Measurements from ENCODE around the gene NINJ2. TPM values are rescaled to one million over a fixed set of nuclear protein-coding genes. Genes with fewer than 3 reads are reported as not detected.
A peak's percentile ranks its signal among the peaks of the same experiment; 100 is the strongest.

The NINJ2 gene
- total RNA-seq, 2 experiments from 2014 or later, result 1.1 to 3.4 TPM

DNA sequence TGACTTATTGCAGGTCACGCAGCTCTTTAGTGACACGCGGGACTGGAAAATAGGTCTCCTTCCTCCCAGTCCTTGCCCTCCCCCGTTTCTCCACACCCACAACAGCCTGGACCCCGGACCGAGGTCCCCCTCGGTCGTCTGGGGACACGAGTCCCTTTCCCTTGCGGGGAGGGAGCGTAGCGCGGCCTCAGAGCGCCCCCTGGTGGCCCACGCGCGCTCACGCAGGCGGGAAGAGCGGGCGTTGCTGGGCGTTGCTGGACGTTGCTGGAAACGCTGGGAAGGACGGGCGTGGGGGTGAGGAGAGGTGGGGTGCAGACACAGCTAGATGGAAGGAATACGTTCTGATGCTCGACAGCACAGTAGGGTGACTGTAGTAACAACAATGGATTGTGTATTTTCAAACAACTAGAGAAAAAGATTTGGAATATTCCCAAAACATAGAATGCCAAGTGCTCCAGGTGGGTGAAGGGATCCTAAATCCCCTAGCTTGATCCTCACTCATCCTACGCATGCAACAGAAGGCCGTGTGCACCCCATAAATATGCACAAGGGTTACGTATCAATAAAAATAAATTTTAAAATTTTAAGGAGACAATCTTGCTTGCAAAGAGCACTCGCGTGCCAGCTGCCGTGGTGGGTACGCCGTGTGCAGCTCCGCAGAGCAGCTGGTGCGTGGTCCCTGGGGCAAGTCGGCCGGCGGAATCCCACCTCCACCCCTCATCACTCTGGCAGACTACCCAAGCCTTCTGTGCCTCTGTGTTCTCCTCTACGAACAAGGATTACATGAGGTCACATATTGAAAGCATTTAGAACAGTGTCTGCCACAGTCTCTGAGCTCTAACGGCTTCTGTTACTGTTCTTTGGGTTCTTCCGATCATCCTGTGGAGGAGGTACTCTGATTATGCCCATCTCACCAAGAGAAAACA lies 116.1 kb downstream of the NINJ2 start:
- intact Hi-C loops (cut with DNase I, micrococcal nuclease), result loop anchor here (1.0 to 2.0 kb wide), 4 partner anchors 88 to 106 kb away; partner anchors contain the start of gene B4GALNT3 (in 1 of the 2)
- Mint-ChIP-seq H3K36me3 (ENCODE audit: low read depth) (no peaks in the 10 kb centered on the region), H3K9me3 (no peaks in the 10 kb centered on the region), H3K27ac (no peak overlapping the region), H3K27me3 (peaks cover 12% of the 10 kb centered on the region), H3K4me1 (ENCODE audit: low read depth) (peaks cover 47% of the 10 kb centered on the region), H3K4me3 (no peak overlapping the region)
- Histone ChIP-seq H3K9me3 (ENCODE audit: control insufficient read depth in 1 of 2, insufficient read depth in 1 of 2, low read length in 2 of 2) (no peaks in the 10 kb centered on the region), H3K36me3 (ENCODE audit: insufficient read depth, low read length) (no peaks in the 10 kb centered on the region), H3K4me3 (ENCODE audit: low read length) (no peak overlapping the region), H3K27me3 (ENCODE audit: control insufficient read depth in 1 of 2, insufficient read depth in 2 of 2, low read length in 2 of 2) (peaks cover 4 to 8% of the 10 kb centered on the region in 2 experiments), H3K4me1 (ENCODE audit: insufficient read depth, low read length) (peaks cover 30% of the 10 kb centered on the region), H3K27ac (ENCODE audit: low read depth in 1 of 2, low read length in 2 of 2) (no peak overlapping the region)
- TF ChIP-seq, protein P1, sequence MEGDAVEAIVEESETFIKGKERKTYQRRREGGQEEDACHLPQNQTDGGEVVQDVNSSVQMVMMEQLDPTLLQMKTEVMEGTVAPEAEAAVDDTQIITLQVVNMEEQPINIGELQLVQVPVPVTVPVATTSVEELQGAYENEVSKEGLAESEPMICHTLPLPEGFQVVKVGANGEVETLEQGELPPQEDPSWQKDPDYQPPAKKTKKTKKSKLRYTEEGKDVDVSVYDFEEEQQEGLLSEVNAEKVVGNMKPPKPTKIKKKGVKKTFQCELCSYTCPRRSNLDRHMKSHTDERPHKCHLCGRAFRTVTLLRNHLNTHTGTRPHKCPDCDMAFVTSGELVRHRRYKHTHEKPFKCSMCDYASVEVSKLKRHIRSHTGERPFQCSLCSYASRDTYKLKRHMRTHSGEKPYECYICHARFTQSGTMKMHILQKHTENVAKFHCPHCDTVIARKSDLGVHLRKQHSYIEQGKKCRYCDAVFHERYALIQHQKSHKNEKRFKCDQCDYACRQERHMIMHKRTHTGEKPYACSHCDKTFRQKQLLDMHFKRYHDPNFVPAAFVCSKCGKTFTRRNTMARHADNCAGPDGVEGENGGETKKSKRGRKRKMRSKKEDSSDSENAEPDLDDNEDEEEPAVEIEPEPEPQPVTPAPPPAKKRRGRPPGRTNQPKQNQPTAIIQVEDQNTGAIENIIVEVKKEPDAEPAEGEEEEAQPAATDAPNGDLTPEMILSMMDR (IDR thresholded peaks at IDR 0.05), result peak; percentile 98
- ChIA-PET POLR2A (interaction anchor here (0.6 to 0.7 kb wide), 2 partner anchors 120 to 408 kb away, joined by 3 read pairs; no protein-coding TSS in a partner anchor), CTCF (interaction anchor here (0.7 to 3.0 kb wide), 5 partner anchors 29 to 274 kb away, joined by 3 to 16 read pairs (median 4); no protein-coding TSS in a partner anchor)
- peak; percentile 39 to 84 (median 64) for DNase-seq
- peak; percentile 80 for ATAC-seq (ENCODE audit: poor library complexity)

DNA sequence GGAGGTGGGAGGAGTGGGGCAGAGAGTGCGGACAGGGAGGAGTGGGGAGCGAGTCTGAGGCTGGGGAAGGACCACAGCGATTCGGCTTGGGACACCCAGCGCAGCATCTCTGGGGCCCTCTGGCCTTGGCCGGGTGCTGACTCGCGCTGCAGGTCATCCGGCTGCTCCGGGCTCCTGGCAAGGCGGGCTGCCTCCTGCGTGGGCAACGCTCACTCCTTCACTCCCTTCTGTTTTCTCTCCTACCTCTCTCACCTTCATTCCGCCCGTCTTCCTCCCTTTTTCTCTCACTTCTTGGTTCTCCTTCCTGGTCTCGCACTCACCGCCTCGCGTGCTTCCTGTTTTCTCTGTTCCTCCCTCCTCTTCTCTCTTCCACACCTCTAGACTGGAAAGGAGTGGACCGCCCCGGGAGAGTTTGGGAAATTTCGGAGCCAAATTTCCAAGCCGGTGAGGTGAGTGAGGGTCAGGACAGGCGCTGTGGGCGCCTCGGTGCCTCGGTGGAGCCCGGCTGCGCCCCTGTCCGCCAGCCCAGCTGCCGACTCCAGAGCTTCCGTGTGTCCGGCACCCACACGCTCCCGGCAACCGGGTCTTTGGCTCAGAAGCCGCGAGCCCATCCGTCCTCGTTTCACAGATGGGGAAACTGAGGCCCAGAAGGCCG lies 116.9 kb downstream of the NINJ2 start:
- Mint-ChIP-seq H3K36me3 (ENCODE audit: low read depth) (no peaks in the 10 kb centered on the region), H3K27ac (no peak overlapping the region), H3K4me3 (no peak overlapping the region), H3K27me3 (peaks cover 12% of the 10 kb centered on the region), H3K4me1 (ENCODE audit: low read depth) (peaks cover 42% of the 10 kb centered on the region), H3K9me3 (no peaks in the 10 kb centered on the region)
- ChIA-PET POLR2A (interaction anchor here (0.6 kb wide), 1 partner anchor 409 kb away, joined by 3 read pairs; no protein-coding TSS in a partner anchor), CTCF (interaction anchor here (0.7 to 3.0 kb wide), 4 partner anchors 30 to 274 kb away, joined by 3 to 16 read pairs (median 7); no protein-coding TSS in a partner anchor)
- TF ChIP-seq, protein P1 (IDR thresholded peaks at IDR 0.05), result no peak
- H3K36me3 ChIP-seq (ENCODE audit: insufficient read depth, low read length), result no peaks in the 10 kb centered on the region
- intact Hi-C loops (cut with DNase I, micrococcal nuclease), result loop anchor here (2.0 kb wide), 2 partner anchors 88 to 92 kb away; partner anchors contain the start of gene B4GALNT3 (in 1 of the 2)
- no peak overlapping the region for H3K27ac ChIP-seq (ENCODE audit: low read depth in 1 of 2, low read length in 2 of 2)
- peaks cover 4 to 8% of the 10 kb centered on the region in 2 experiments for H3K27me3 ChIP-seq (ENCODE audit: control insufficient read depth in 1 of 2, insufficient read depth in 2 of 2, low read length in 2 of 2)
- DNase-seq, result peak in 1 of 14 experiments; percentile 24
- H3K4me3 ChIP-seq (ENCODE audit: low read length), result no peak overlapping the region
- H3K9me3 ChIP-seq (ENCODE audit: control insufficient read depth in 1 of 2, insufficient read depth in 1 of 2, low read length in 2 of 2), result no peaks in the 10 kb centered on the region
- H3K4me1 ChIP-seq (ENCODE audit: insufficient read depth, low read length), result peaks cover 23% of the 10 kb centered on the region
- no peak for ATAC-seq (ENCODE audit: poor library complexity)

DNA sequence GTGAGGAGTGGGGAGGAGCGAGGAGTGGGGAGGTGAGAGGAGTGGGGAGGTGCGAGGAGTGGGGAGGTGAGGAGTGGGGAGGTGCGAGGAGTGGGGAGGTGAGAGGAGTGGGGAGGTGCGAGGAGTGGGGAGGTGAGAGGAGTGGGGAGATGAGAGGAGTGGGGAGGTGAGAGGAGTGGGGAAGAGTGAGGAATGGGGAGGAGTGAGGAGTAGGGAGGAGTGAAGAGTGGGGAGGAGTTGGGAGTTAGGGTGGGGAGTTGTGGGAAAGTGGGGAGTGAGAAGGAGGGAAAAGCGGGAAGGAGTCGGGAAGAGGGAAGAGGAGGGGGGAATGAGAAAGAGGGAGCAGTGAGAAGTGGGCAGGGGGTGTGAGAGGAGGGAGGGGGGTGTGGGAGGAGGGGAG lies 117.4 kb downstream of the NINJ2 start:
- H3K4me1 ChIP-seq (ENCODE audit: insufficient read depth, low read length), result peaks cover 26% of the 10 kb centered on the region
- H3K27me3 ChIP-seq (ENCODE audit: control insufficient read depth in 1 of 2, insufficient read depth in 2 of 2, low read length in 2 of 2), result peaks cover 4 to 8% of the 10 kb centered on the region in 2 experiments
- no peak overlapping the region for H3K27ac Mint-ChIP-seq
- ChIA-PET CTCF (no interaction called here), POLR2A (no interaction called here)
- intact Hi-C loops (cut with DNase I, micrococcal nuclease), result loop anchor here (2.0 kb wide), 2 partner anchors 87 to 91 kb away; partner anchors contain the start of gene B4GALNT3 (in 1 of the 2)
- H3K9me3 ChIP-seq (ENCODE audit: control insufficient read depth in 1 of 2, insufficient read depth in 1 of 2, low read length in 2 of 2), result no peaks in the 10 kb centered on the region
- no peaks in the 10 kb centered on the region for H3K36me3 ChIP-seq (ENCODE audit: insufficient read depth, low read length)
- no peak overlapping the region for H3K27ac ChIP-seq (ENCODE audit: low read depth in 1 of 2, low read length in 2 of 2)
- H3K27me3 Mint-ChIP-seq, result peaks cover 12% of the 10 kb centered on the region
- H3K4me1 Mint-ChIP-seq (ENCODE audit: low read depth), result peaks cover 38% of the 10 kb centered on the region
- DNase-seq (no peak), ATAC-seq (ENCODE audit: poor library complexity) (no peak)
- H3K4me3 ChIP-seq (ENCODE audit: low read length), result no peak overlapping the region
- H3K36me3 Mint-ChIP-seq (ENCODE audit: low read depth), result no peaks in the 10 kb centered on the region
- TF ChIP-seq, protein P1 (IDR thresholded peaks at IDR 0.05), result no peak
- H3K4me3 Mint-ChIP-seq, result no peak overlapping the region
- H3K9me3 Mint-ChIP-seq, result no peaks in the 10 kb centered on the region

Data from CD4-positive, alpha-beta T cell (primary cell).